Measurements from ENCODE around the gene TACC2. TPM values are rescaled to one million over a fixed set of nuclear protein-coding genes. Genes with fewer than 3 reads are reported as not detected.

TACC2 gene
- total RNA-seq, 1 donor from 2014 or later: 400 TPM

DNA sequence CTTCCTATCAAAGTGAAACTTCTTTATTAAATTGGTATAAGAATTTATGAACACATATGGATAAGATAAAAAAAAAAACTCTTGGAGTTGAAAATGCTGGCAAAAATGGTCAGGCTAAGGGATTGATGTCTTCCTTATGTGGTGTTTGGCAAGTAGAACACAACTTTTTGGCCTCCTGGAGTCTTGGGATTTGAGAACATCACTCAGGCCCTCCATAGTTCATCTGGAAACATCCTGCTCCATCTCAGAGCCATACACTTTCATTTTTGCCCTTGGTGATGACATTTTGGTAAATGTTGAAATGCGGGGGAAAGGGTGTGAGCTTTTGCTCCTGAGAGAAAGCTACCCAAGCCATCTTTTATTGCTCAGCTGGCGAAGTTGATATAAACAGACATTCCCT is 254.6 kb downstream of the TACC2 start:
- peak overlapping the region; percentile 54 for H3K27ac ChIP-seq (replicated peaks)
- no peak for TF ChIP-seq CTCF (IDR thresholded peaks at IDR 0.05; ENCODE audit: borderline replicate concordance)
- no peak for DNase-seq
- intact Hi-C loops (cut with micrococcal nuclease): no loop called here
- no peaks in the 10 kb centered on the region for H3K27me3 ChIP-seq (ENCODE audit: low read depth)
- peaks cover 56% of the 10 kb centered on the region for H3K4me1 ChIP-seq
- H3K4me3 ChIP-seq: no peak overlapping the region
- peaks cover 83% of the 10 kb centered on the region for H3K36me3 ChIP-seq
- H3K9me3 ChIP-seq (replicated peaks): no peaks in the 10 kb centered on the region

- H3K36me3 ChIP-seq: peaks cover 83% of the 10 kb centered on the region
- DNase-seq: no peak
Measured at GRCh38 chr10:122244001-122244975, 255.3 kb downstream of the TACC2 start.

DNA sequence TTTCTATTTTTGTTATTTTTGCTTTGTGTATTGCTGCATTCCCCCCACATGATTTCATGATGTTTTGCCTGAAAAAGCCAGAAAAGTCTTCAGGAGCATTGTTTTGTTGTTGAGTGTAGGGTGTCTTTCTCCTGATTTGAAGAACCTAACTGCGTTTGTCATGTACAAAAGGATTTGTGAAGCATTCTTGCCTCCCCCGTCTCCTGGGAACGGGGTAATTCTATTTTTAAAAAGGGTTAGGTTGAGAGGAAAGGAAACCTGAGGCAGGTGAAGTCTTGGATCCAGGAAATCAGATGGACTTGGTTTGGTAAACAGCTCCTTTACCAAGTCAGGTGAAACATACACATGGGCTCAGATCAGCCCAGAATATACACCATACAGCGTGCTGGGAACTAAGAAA is 256.2 kb downstream of the TACC2 start:
- H3K4me1 ChIP-seq: peaks cover 68% of the 10 kb centered on the region
- no peak for DNase-seq
- no peak for TF ChIP-seq CTCF (IDR thresholded peaks at IDR 0.05; ENCODE audit: borderline replicate concordance)
- H3K36me3 ChIP-seq: peaks cover 83% of the 10 kb centered on the region
- intact Hi-C loops (cut with micrococcal nuclease): no loop called here
- H3K4me3 ChIP-seq: no peak overlapping the region
- H3K27me3 ChIP-seq (ENCODE audit: low read depth): no peaks in the 10 kb centered on the region
- peak overlapping the region; percentile 54 for H3K27ac ChIP-seq (replicated peaks)
- H3K9me3 ChIP-seq (replicated peaks): no peaks in the 10 kb centered on the region

More at GRCh38 chr10:122244001-122244975, 255.3 kb downstream of the TACC2 start:
- Histone ChIP-seq H3K27ac (replicated peaks) (peak overlapping the region; percentile 54), H3K9me3 (replicated peaks) (no peaks in the 10 kb centered on the region), H3K4me3 (no peak overlapping the region), H3K4me1 (peaks cover 63% of the 10 kb centered on the region), H3K27me3 (ENCODE audit: low read depth) (no peaks in the 10 kb centered on the region)
- intact Hi-C loops (cut with micrococcal nuclease): no loop called here
- no peak for TF ChIP-seq CTCF (IDR thresholded peaks at IDR 0.05; ENCODE audit: borderline replicate concordance)

- Histone ChIP-seq H3K27ac (replicated peaks) (peak overlapping the region; percentile 54), H3K4me3 (no peak overlapping the region), H3K9me3 (replicated peaks) (no peaks in the 10 kb centered on the region), H3K4me1 (peaks cover 68% of the 10 kb centered on the region), H3K36me3 (peaks cover 83% of the 10 kb centered on the region), H3K27me3 (ENCODE audit: low read depth) (no peaks in the 10 kb centered on the region)
- intact Hi-C loops (cut with micrococcal nuclease): no loop called here
- no peak for TF ChIP-seq CTCF (IDR thresholded peaks at IDR 0.05; ENCODE audit: borderline replicate concordance)
- DNase-seq: no peak
Measured at GRCh38 chr10:122245897-122246296, 256.9 kb downstream of the TACC2 start.

DNA sequence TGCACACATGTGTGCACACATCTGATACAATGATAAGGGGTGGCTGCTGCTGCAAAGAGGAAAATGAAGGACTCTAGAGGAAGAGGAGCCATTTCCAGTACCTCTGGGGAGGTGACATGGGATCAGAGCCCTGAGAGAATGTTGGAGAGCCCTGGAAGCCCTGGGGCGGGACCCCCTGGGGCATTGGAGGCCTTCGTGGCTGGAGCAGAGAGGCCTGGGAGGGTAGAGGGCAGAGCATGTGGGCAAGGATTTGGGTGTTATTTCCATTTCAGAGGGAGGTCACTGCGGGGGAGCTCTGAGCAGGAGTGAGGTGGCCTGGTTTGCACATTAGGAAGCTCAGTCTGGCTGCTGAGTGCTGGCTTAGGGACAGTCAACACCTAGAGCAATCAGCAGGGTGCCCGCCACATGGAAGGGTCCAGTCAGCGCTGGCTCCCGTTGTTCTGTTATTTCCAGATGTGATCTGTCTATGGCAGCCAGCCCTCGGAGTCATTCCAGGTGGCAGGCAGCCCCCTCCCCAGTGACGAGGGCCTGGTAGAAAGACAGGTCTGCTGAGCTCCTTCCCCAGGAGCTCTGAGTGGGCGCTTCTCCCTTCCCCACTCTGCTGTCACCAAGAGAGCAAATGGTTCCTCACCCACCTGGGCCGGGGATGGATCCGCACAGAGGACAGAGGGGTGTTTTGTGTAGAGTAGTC is 258.0 kb downstream of the TACC2 start:
- intact Hi-C loops (cut with micrococcal nuclease): no loop called here

More for the DNA sequence above, 258.0 kb downstream of the TACC2 start:
- H3K27ac ChIP-seq (replicated peaks): peak overlapping the region; percentile 52
- no peaks in the 10 kb centered on the region for H3K9me3 ChIP-seq (replicated peaks)
- TF ChIP-seq CTCF (IDR thresholded peaks at IDR 0.05; ENCODE audit: borderline replicate concordance): no peak
- peaks cover 75% of the 10 kb centered on the region for H3K4me1 ChIP-seq
- no peaks in the 10 kb centered on the region for H3K27me3 ChIP-seq (ENCODE audit: low read depth)
- DNase-seq: no peak
- H3K4me3 ChIP-seq: no peak overlapping the region
- peaks cover 83% of the 10 kb centered on the region for H3K36me3 ChIP-seq
